ENCODE data around the gene IFT122.

IFT122 gene

GRCh38 chr3:129558772-129559564 is 118.9 kb downstream of the IFT122 start:
- H3K27ac ChIP-seq (ENCODE audit: low read length): no peak overlapping the region
- H3K27me3 ChIP-seq (ENCODE audit: control insufficient read depth in 1 of 2, insufficient read depth in 2 of 2, low read length in 2 of 2): no peaks in the 10 kb centered on the region
- peaks cover 0 to 7% of the 10 kb centered on the region in 2 donors for H3K36me3 ChIP-seq (ENCODE audit: control insufficient read depth in 2 of 2, insufficient read depth in 2 of 2, low read length in 2 of 2)
- H3K9me3 ChIP-seq (ENCODE audit: control insufficient read depth in 2 of 2, low read length in 2 of 2): no peaks in the 10 kb centered on the region
- H3K4me1 ChIP-seq (ENCODE audit: control insufficient read depth, insufficient read depth, low read length): peaks cover 63% of the 10 kb centered on the region
- H3K4me3 ChIP-seq (ENCODE audit: low read length in 2 of 2): no peak overlapping the region
- H3K9ac ChIP-seq (ENCODE audit: low read length in 2 of 2): no peak overlapping the region

GRCh38 chr3:129559565-129560079 is 119.6 kb downstream of the IFT122 start:
- Histone ChIP-seq H3K4me1 (ENCODE audit: control insufficient read depth, insufficient read depth, low read length) (peaks cover 65% of the 10 kb centered on the region), H3K27ac (ENCODE audit: low read length) (no peak overlapping the region), H3K9ac (ENCODE audit: low read length in 2 of 2) (no peak overlapping the region), H3K36me3 (ENCODE audit: control insufficient read depth in 2 of 2, insufficient read depth in 2 of 2, low read length in 2 of 2) (peaks cover 0 to 7% of the 10 kb centered on the region in 2 donors), H3K9me3 (ENCODE audit: control insufficient read depth in 2 of 2, low read length in 2 of 2) (no peaks in the 10 kb centered on the region), H3K27me3 (ENCODE audit: control insufficient read depth in 1 of 2, insufficient read depth in 2 of 2, low read length in 2 of 2) (no peaks in the 10 kb centered on the region), H3K4me3 (ENCODE audit: low read length in 2 of 2) (no peak overlapping the region)

- Histone ChIP-seq H3K4me3 (ENCODE audit: low read length in 2 of 2) (peak overlapping the region in 1 of 2 donors; percentile 61), H3K27ac (ENCODE audit: low read length) (peak overlapping the region; percentile 66), H3K27me3 (ENCODE audit: control insufficient read depth in 1 of 2, insufficient read depth in 2 of 2, low read length in 2 of 2) (no peaks in the 10 kb centered on the region), H3K9ac (ENCODE audit: low read length in 2 of 2) (peak overlapping the region in 1 of 2 donors; percentile 48), H3K4me1 (ENCODE audit: control insufficient read depth, insufficient read depth, low read length) (peaks cover 65% of the 10 kb centered on the region), H3K36me3 (ENCODE audit: control insufficient read depth in 2 of 2, insufficient read depth in 2 of 2, low read length in 2 of 2) (peaks cover 0 to 7% of the 10 kb centered on the region in 2 donors), H3K9me3 (ENCODE audit: control insufficient read depth in 2 of 2, low read length in 2 of 2) (no peaks in the 10 kb centered on the region)
Observed at GRCh38 chr3:129560269-129560787, 120.3 kb downstream of the IFT122 start.

- Histone ChIP-seq H3K9me3 (ENCODE audit: control insufficient read depth in 2 of 2, low read length in 2 of 2) (no peaks in the 10 kb centered on the region), H3K9ac (ENCODE audit: low read length in 2 of 2) (peak overlapping the region; percentile 48 to 62), H3K4me1 (ENCODE audit: control insufficient read depth, insufficient read depth, low read length) (peaks cover 63% of the 10 kb centered on the region), H3K36me3 (ENCODE audit: control insufficient read depth in 2 of 2, insufficient read depth in 2 of 2, low read length in 2 of 2) (peaks cover 0 to 9% of the 10 kb centered on the region in 2 donors), H3K27me3 (ENCODE audit: control insufficient read depth in 1 of 2, insufficient read depth in 2 of 2, low read length in 2 of 2) (no peaks in the 10 kb centered on the region), H3K4me3 (ENCODE audit: low read length in 2 of 2) (peak overlapping the region; percentile 35 to 61), H3K27ac (ENCODE audit: low read length) (peak overlapping the region; percentile 66)
Observed at GRCh38 chr3:129560911-129561594, 121.0 kb downstream of the IFT122 start.

DNA sequence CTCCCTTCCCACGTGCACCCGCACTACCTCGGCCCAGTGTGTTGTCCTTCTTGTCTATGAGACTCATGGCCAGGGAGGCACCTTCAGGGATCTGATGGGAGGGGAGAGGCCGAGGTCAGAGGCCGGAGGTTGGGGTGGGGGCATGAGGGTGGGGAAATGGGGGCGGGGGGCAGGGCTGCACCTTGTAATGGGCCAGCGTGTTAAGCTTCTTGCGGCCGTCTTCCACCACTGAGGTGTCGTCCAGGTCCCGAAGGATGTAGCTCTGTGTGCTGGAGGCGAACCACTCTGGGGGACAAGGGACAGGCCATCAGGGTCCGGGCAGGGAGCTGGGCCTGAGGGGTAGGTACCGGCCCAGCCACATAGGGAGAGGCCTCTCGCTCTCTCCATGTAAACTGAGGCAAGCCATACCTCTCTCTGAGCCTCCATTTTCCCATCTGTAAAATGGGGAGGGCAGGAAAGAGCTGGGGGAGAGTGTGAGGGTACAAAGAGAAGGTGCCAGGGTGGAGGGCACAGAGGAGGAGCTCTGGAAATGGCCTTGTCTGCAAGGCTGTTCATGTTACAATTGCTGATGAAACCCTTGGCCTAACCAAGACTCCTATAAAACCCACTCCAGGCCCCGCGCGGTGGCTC is 121.7 kb downstream of the IFT122 start:
- H3K4me3 ChIP-seq (ENCODE audit: low read length in 2 of 2): no peak overlapping the region
- H3K36me3 ChIP-seq (ENCODE audit: control insufficient read depth in 2 of 2, insufficient read depth in 2 of 2, low read length in 2 of 2): peaks cover 0 to 9% of the 10 kb centered on the region in 2 donors
- no peak overlapping the region for H3K27ac ChIP-seq (ENCODE audit: low read length)
- H3K9me3 ChIP-seq (ENCODE audit: control insufficient read depth in 2 of 2, low read length in 2 of 2): no peaks in the 10 kb centered on the region
- peaks cover 65% of the 10 kb centered on the region for H3K4me1 ChIP-seq (ENCODE audit: control insufficient read depth, insufficient read depth, low read length)
- peak overlapping the region in 1 of 2 donors; percentile 36 for H3K9ac ChIP-seq (ENCODE audit: low read length in 2 of 2)
- no peaks in the 10 kb centered on the region for H3K27me3 ChIP-seq (ENCODE audit: control insufficient read depth in 1 of 2, insufficient read depth in 2 of 2, low read length in 2 of 2)

GRCh38 chr3:129562803-129563202 is 122.8 kb downstream of the IFT122 start:
- H3K9me3 ChIP-seq (ENCODE audit: control insufficient read depth in 2 of 2, low read length in 2 of 2): no peaks in the 10 kb centered on the region
- H3K27ac ChIP-seq (ENCODE audit: low read length): no peak overlapping the region
- no peaks in the 10 kb centered on the region for H3K27me3 ChIP-seq (ENCODE audit: control insufficient read depth in 1 of 2, insufficient read depth in 2 of 2, low read length in 2 of 2)
- peaks cover 0 to 7% of the 10 kb centered on the region in 2 donors for H3K36me3 ChIP-seq (ENCODE audit: control insufficient read depth in 2 of 2, insufficient read depth in 2 of 2, low read length in 2 of 2)
- H3K4me1 ChIP-seq (ENCODE audit: control insufficient read depth, insufficient read depth, low read length): peaks cover 66% of the 10 kb centered on the region
- H3K9ac ChIP-seq (ENCODE audit: low read length in 2 of 2): no peak overlapping the region
- no peak overlapping the region for H3K4me3 ChIP-seq (ENCODE audit: low read length in 2 of 2)

- H3K4me1 ChIP-seq (ENCODE audit: control insufficient read depth, insufficient read depth, low read length): peaks cover 63% of the 10 kb centered on the region
- H3K9ac ChIP-seq (ENCODE audit: low read length in 2 of 2): no peak overlapping the region
- H3K27me3 ChIP-seq (ENCODE audit: control insufficient read depth in 1 of 2, insufficient read depth in 2 of 2, low read length in 2 of 2): no peaks in the 10 kb centered on the region
- H3K4me3 ChIP-seq (ENCODE audit: low read length in 2 of 2): no peak overlapping the region
- no peaks in the 10 kb centered on the region for H3K9me3 ChIP-seq (ENCODE audit: control insufficient read depth in 2 of 2, low read length in 2 of 2)
- no peak overlapping the region for H3K27ac ChIP-seq (ENCODE audit: low read length)
- H3K36me3 ChIP-seq (ENCODE audit: control insufficient read depth in 2 of 2, insufficient read depth in 2 of 2, low read length in 2 of 2): peaks cover 0 to 5% of the 10 kb centered on the region in 2 donors
Observed at GRCh38 chr3:129563332-129563731, 123.3 kb downstream of the IFT122 start.

- H3K27ac ChIP-seq (ENCODE audit: low read length): no peak overlapping the region
Observed at GRCh38 chr3:129563850-129564535, 124.0 kb downstream of the IFT122 start.

GRCh38 chr3:129564981-129565644 is 125.1 kb downstream of the IFT122 start:
- no peaks in the 10 kb centered on the region for H3K27me3 ChIP-seq (ENCODE audit: control insufficient read depth in 1 of 2, insufficient read depth in 2 of 2, low read length in 2 of 2)
- H3K9ac ChIP-seq (ENCODE audit: low read length in 2 of 2): peak overlapping the region in 1 of 2 donors; percentile 13
- peaks cover 0 to 3% of the 10 kb centered on the region in 2 donors for H3K36me3 ChIP-seq (ENCODE audit: control insufficient read depth in 2 of 2, insufficient read depth in 2 of 2, low read length in 2 of 2)
- peaks cover 47% of the 10 kb centered on the region for H3K4me1 ChIP-seq (ENCODE audit: control insufficient read depth, insufficient read depth, low read length)
- H3K27ac ChIP-seq (ENCODE audit: low read length): no peak overlapping the region
- no peaks in the 10 kb centered on the region for H3K9me3 ChIP-seq (ENCODE audit: control insufficient read depth in 2 of 2, low read length in 2 of 2)
- no peak overlapping the region for H3K4me3 ChIP-seq (ENCODE audit: low read length in 2 of 2)

More at GRCh38 chr3:129563850-129564535, 124.0 kb downstream of the IFT122 start:
- Histone ChIP-seq H3K9ac (ENCODE audit: low read length in 2 of 2) (no peak overlapping the region), H3K27me3 (ENCODE audit: control insufficient read depth in 1 of 2, insufficient read depth in 2 of 2, low read length in 2 of 2) (no peaks in the 10 kb centered on the region), H3K4me3 (ENCODE audit: low read length in 2 of 2) (no peak overlapping the region), H3K4me1 (ENCODE audit: control insufficient read depth, insufficient read depth, low read length) (peaks cover 58% of the 10 kb centered on the region), H3K36me3 (ENCODE audit: control insufficient read depth in 2 of 2, insufficient read depth in 2 of 2, low read length in 2 of 2) (peaks cover 0 to 5% of the 10 kb centered on the region in 2 donors), H3K9me3 (ENCODE audit: control insufficient read depth in 2 of 2, low read length in 2 of 2) (no peaks in the 10 kb centered on the region)

Measured in stomach smooth muscle (tissue), 2 donors.